ENCODE measurements around the gene SOX15. TPM values are rescaled to one million over a fixed set of nuclear protein-coding genes. Genes with fewer than 3 reads are reported as not detected.

Gene SOX15
- total and polyA plus RNA-seq, 10 of the 15 experiments (the other 5 are each of a cell fraction or from before 2014, with no cell fraction given): 0.06 to 0.53 (median 0.16) TPM; not detected in 2

- POLR2A ChIA-PET: no interaction called here
- in situ Hi-C loops (cut with MboI): no loop called here
- no peak overlapping the region for H2AFZ ChIP-seq (ENCODE audit: control insufficient read depth, low read depth, low read length)
- RAD21 ChIA-PET (ENCODE audit: unreplicated experiment): no interaction called here
- peaks cover 46% of the 10 kb centered on the region for H3K4me1 ChIP-seq (ENCODE audit: control insufficient read depth, insufficient read depth, low read length)
- intact Hi-C loops (cut with micrococcal nuclease; ENCODE audit: unreplicated experiment): no loop called here
- peaks cover 25% of the 10 kb centered on the region for H4K20me1 ChIP-seq (ENCODE audit: control insufficient read depth, insufficient read depth)
- no TSS peak for BruUV-seq (replicated peaks)
- ATAC-seq (no peak), FAIRE-seq (no peak), DNase-seq (ENCODE audit: low read depth, low spot score) (no peak)
- peak overlapping the region; percentile 38; the same call in 1 of the 2 replicates for H3K4me2 ChIP-seq (ENCODE audit: control insufficient read depth, insufficient read depth)
- peaks cover 36 to 49% of the 10 kb centered on the region in 2 experiments for H3K36me3 ChIP-seq (ENCODE audit: control insufficient read depth in 2 of 2, insufficient read depth in 2 of 2, low read length in 1 of 2)
- CTCF ChIA-PET: no interaction called here
- no peaks in the 10 kb centered on the region for H3K27me3 ChIP-seq (replicated peaks in 1 of 2; ENCODE audit: control insufficient read depth in 2 of 2, insufficient read depth in 2 of 2, low read length in 1 of 2)
- H3K79me2 ChIP-seq (ENCODE audit: control insufficient read depth, insufficient read depth, low read length): peaks cover 55% of the 10 kb centered on the region
- H3K9ac ChIP-seq (ENCODE audit: control insufficient read depth, insufficient read depth, low read length): no peak overlapping the region; the same call in 1 of the 2 replicates
- WGBS (ENCODE audit: insufficient coverage, insufficient replicate concordance, low lambda C conversion rate, missing lambda C conversion rate): 60% methylated on average over 17 of the region's 17 CpGs
- SMC1A ChIA-PET (ENCODE audit: uncharacterized antibody, unreplicated experiment): no interaction called here
- no peak overlapping the region for H3K4me3 ChIP-seq
- H3K9me3 ChIP-seq (replicated peaks; ENCODE audit: control insufficient read depth, insufficient read depth, low read length): no peaks in the 10 kb centered on the region
- no peak overlapping the region for H3K27ac ChIP-seq (ENCODE audit: control insufficient read depth, insufficient read depth)
- TF ChIP-seq SIX5 (IDR thresholded peaks at IDR 0.05; ENCODE audit: low read depth, low read length, severe bottlenecking): no peak
- TF ChIP-seq SUPT20H (IDR thresholded peaks at IDR 0.05; ENCODE audit: borderline replicate concordance, control insufficient read depth, low read depth, low read length): no peak
- no peak for TF ChIP-seq SRF (IDR thresholded peaks at IDR 0.05; ENCODE audit: low read depth in 2 of 2, low read length in 2 of 2)
- no peak for TF ChIP-seq USF2 (IDR thresholded peaks at IDR 0.05; ENCODE audit: borderline replicate concordance, low read depth, low read length)
- no peak for TF ChIP-seq PAX8 (IDR thresholded peaks at IDR 0.05)
- no peak for TF ChIP-seq NKRF (conservative IDR thresholded peaks at IDR 0.05)
- TF ChIP-seq PBX3 (IDR thresholded peaks at IDR 0.05; ENCODE audit: insufficient replicate concordance, low read depth, low read length): no peak
- TF ChIP-seq POU2F2 (IDR thresholded peaks at IDR 0.05; ENCODE audit: borderline replicate concordance, low read depth, low read length): no peak
- TF ChIP-seq HCFC1 (IDR thresholded peaks at IDR 0.05; ENCODE audit: low read length): no peak
- TF ChIP-seq CBFB (IDR thresholded peaks at IDR 0.05; ENCODE audit: low read depth): 0 out of 2 replicates have a peak, but pooled peaks have one; percentile 24
- TF ChIP-seq STAT3 (IDR thresholded peaks at IDR 0.05; ENCODE audit: low read depth, low read length): no peak
- no peak for TF ChIP-seq HDGF (IDR thresholded peaks at IDR 0.05)
- TF ChIP-seq TCF3 (IDR thresholded peaks at IDR 0.05; ENCODE audit: borderline replicate concordance, insufficient read depth, low read depth, low read length): no peak
- TF ChIP-seq DPF2 (IDR thresholded peaks at IDR 0.05): no peak
Observed at GRCh38 chr17:7577327-7578199, 12.3 kb downstream of the SOX15 start.
